Testis (tissue), 2 donors: ENCODE measurements around the gene FYN.

Experiments used
- CTCF ChIP-seq, 3 experiments: fragments of 450-650 bp in 2 of 3; fragments of 200-600 bp in 1 of 3; sonication (generic) in 1 of 3; IDR thresholded peaks; one replicate each; pipeline ENCODE4 v1.5.1; 2016 to 2019; ENCODE audit warnings: antibody characterized with exemption in 3 of 3, mild to moderate bottlenecking in 2 of 3, moderate library complexity in 1 of 3
- POLR2A ChIP-seq: fragments of 450-650 bp; IDR thresholded peaks from one replicate; pipeline ENCODE4 v1.6.1; 2017; ENCODE audit warnings: antibody characterized with exemption, mild to moderate bottlenecking, moderate library complexity

- TF ChIP-seq CTCF (IDR thresholded peaks at IDR 0.05): no peak
- no peak for TF ChIP-seq POLR2A
These were observed 172.1 kb downstream of the FYN start for GRCh38 chr6:111701146-111701545.
